Measurements from ENCODE around the gene DUSP16. TPM values are rescaled to one million over a fixed set of nuclear protein-coding genes. Genes with fewer than 3 reads are reported as not detected.

The DUSP16 gene
- total RNA-seq, 1 donor from 2014 or later: 19.0 TPM

DNA sequence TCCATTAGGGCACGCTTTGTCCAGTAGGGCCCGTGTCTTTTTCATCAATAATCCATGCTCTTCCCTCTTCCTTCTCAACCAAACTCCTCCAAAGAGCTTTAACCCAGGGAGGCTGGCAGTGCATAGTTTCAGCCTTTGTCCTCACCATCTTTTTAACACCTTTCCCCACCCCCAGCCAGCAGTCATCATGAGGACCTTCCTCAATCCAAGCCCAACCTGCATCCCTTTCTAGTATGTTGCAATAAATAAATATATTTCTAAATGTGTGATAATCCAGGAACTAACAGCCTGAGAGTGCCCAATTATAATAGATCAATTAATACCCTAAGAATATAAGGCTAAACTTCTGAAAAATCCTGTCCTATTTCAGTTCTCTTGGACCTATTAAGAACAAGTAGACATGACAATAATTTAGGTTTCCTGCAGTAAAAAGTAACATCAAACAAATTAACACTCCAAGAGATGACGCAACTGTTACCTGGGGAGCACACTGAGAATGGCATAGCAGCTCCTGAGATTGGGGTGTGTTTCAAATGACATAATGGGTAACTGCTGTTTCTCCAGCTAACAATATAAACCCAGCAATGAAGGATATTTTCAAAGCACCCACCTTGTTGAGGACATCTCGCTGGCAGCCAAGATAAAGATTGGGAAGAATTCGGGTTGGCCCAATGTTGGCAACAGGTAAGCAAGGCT lies 62.6 kb downstream of the DUSP16 start:
- DNase-seq (ENCODE audit: extremely low read depth, low read depth, low spot score): no peak

DNA sequence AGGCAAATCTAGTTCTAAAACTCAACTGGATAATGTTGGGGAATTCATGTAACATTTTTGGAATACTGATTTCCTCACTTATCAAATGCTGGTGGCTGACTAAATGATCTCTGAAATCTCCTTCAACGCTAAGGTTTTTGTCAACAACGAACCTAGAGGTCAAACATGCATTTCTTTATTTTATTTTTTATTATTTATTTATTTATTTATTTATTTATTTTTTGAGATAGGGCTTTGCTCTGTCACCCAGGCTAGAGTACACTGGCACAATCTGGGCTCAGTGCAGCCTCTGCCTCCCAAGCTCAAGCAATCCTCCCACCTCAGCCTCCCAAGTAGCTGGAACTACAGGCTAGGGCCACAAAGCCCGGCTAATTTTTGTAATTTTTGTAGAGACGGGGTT lies 64.5 kb downstream of the DUSP16 start:
- no peak for DNase-seq (ENCODE audit: extremely low read depth, low read depth, low spot score)

GRCh38 chr12:12495536-12495935 lies 67.1 kb downstream of the DUSP16 start:
- DNase-seq (ENCODE audit: extremely low read depth, low read depth, low spot score): no peak

DNA sequence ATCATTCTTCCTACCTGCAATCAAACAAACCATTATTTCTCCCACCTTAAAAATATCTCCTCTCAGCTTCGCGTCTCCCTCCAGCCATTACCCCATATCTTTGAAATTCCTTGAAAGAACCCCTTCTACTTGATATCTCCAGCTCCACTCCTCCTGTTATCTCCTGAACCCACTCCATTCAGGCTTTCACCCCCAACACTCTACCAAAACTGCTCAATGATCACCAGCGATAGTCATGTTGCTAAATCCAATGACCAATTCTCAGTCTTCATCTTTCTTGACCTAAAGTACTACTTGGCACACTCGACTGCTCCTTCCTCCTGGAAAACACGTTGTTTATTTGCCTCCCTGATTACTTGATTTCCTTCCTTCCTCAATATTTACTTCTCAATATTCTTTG lies 70.1 kb downstream of the DUSP16 start:
- no peak for DNase-seq (ENCODE audit: extremely low read depth, low read depth, low spot score)

- DNase-seq (ENCODE audit: extremely low read depth, low read depth, low spot score): no peak
These were observed 71.1 kb downstream of the DUSP16 start for GRCh38 chr12:12491606-12492005.

GRCh38 chr12:12488823-12489550 lies 73.7 kb downstream of the DUSP16 start:
- DNase-seq (ENCODE audit: extremely low read depth, low read depth, low spot score): no peak

GRCh38 chr12:12488296-12488695 lies 74.4 kb downstream of the DUSP16 start:
- DNase-seq (ENCODE audit: extremely low read depth, low read depth, low spot score): no peak

- DNase-seq (ENCODE audit: extremely low read depth, low read depth, low spot score): no peak
These were observed 75.2 kb downstream of the DUSP16 start for GRCh38 chr12:12487490-12487889.

- DNase-seq (ENCODE audit: extremely low read depth, low read depth, low spot score): no peak
These were observed 75.9 kb downstream of the DUSP16 start for GRCh38 chr12:12486661-12487240.

GRCh38 chr12:12483438-12483837 lies 79.2 kb downstream of the DUSP16 start:
- no peak for DNase-seq (ENCODE audit: extremely low read depth, low read depth, low spot score)

DNA sequence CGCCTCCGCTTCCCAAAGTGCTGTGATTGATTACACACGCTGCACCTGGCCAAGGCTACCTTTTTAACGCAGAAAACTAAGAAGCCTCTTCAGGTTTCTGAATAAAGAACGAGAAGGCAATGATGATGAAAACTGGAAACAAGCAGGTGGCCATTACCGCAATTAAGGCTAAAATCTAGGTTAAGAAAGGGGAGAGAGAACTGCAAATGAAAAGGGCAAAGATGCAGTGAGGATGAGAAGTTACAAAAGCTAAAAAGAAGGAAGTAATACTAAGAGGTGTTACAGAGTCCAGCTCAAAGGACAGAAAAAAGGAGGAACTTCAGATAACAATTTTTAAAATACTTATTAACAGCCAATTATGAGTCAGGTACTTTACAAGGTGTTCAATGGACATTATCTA lies 79.7 kb downstream of the DUSP16 start:
- no peak for DNase-seq (ENCODE audit: extremely low read depth, low read depth, low spot score)

- DNase-seq (ENCODE audit: extremely low read depth, low read depth, low spot score): no peak
These were observed 80.4 kb downstream of the DUSP16 start for GRCh38 chr12:12482150-12482761.

- DNase-seq (ENCODE audit: extremely low read depth, low read depth, low spot score): no peak
These were observed 81.0 kb downstream of the DUSP16 start for GRCh38 chr12:12481631-12482030.

- no peak for DNase-seq (ENCODE audit: extremely low read depth, low read depth, low spot score)
These were observed 82.6 kb downstream of the DUSP16 start for GRCh38 chr12:12480074-12480473.

GRCh38 chr12:12477532-12477890 lies 85.2 kb downstream of the DUSP16 start:
- no peak for DNase-seq (ENCODE audit: extremely low read depth, low read depth, low spot score)

- DNase-seq (ENCODE audit: extremely low read depth, low read depth, low spot score): no peak
These were observed 85.7 kb downstream of the DUSP16 start for GRCh38 chr12:12476857-12477531.

GRCh38 chr12:12474931-12475795 lies 87.5 kb downstream of the DUSP16 start:
- DNase-seq (ENCODE audit: extremely low read depth, low read depth, low spot score): peak; percentile 67

GRCh38 chr12:12474471-12474928 lies 88.2 kb downstream of the DUSP16 start:
- no peak for DNase-seq (ENCODE audit: extremely low read depth, low read depth, low spot score)

GRCh38 chr12:12473223-12473622 lies 89.4 kb downstream of the DUSP16 start:
- DNase-seq (ENCODE audit: extremely low read depth, low read depth, low spot score): no peak

Measured in glomerular endothelial cell (primary cell).